SW480 (cell line): ENCODE data around the gene SVIL.

ENCODE experiments used
- DNase-seq: peaks from one replicate; pipeline ENCODE4 v3.0.0-alpha.2; 2016; ENCODE audit warnings: low spot score

The SVIL gene, protein sequence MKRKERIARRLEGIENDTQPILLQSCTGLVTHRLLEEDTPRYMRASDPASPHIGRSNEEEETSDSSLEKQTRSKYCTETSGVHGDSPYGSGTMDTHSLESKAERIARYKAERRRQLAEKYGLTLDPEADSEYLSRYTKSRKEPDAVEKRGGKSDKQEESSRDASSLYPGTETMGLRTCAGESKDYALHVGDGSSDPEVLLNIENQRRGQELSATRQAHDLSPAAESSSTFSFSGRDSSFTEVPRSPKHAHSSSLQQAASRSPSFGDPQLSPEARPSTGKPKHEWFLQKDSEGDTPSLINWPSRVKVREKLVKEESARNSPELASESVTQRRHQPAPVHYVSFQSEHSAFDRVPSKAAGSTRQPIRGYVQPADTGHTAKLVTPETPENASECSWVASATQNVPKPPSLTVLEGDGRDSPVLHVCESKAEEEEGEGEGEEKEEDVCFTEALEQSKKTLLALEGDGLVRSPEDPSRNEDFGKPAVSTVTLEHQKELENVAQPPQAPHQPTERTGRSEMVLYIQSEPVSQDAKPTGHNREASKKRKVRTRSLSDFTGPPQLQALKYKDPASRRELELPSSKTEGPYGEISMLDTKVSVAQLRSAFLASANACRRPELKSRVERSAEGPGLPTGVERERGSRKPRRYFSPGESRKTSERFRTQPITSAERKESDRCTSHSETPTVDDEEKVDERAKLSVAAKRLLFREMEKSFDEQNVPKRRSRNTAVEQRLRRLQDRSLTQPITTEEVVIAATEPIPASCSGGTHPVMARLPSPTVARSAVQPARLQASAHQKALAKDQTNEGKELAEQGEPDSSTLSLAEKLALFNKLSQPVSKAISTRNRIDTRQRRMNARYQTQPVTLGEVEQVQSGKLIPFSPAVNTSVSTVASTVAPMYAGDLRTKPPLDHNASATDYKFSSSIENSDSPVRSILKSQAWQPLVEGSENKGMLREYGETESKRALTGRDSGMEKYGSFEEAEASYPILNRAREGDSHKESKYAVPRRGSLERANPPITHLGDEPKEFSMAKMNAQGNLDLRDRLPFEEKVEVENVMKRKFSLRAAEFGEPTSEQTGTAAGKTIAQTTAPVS (N-terminal part only)

DNA sequence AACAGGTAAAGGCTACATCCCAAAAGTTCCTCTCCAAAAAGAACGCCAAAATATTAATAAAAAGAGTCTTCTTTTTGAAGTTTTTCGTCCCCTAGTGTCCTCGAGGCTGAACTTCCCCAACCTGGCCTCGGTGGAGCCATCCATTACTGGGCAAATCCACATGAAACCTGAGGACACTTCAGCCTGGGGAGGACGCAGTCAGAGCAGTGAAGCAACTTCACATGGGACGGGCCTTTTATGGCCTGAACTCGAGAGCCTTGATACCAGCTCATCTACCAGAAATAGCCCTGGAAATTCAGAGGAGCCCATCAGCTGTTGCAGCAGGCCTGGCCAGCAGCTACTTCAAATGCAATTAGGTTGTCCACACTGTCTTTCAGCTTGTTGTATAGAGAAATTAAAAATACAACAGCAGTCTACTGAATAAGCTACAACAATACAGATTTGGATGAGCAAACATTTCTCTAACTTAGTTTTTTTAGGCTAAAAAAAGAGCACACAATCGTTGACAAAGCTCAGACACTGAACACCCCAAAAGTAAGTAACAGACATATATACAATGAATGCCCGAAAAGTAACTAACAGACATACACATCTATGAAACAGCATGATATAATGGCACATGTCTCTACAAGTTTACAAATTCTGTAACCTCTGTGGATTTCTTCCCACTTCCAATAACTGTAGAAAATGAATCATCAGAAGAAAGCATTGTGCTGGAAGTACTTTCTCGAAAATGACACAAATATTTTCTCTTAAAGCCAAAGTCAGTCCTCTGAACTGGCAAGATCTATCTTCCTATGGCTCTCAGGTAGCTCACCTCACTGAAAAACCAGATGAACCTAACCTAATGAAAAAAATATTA lies at the start of gene SVIL:
SVIL (minus strand) TSS at position 208 of the 862 bp plus-strand sequence. CDS start 79,913 bp downstream, outside the sequence.
- DNase-seq, result no peak

DNA sequence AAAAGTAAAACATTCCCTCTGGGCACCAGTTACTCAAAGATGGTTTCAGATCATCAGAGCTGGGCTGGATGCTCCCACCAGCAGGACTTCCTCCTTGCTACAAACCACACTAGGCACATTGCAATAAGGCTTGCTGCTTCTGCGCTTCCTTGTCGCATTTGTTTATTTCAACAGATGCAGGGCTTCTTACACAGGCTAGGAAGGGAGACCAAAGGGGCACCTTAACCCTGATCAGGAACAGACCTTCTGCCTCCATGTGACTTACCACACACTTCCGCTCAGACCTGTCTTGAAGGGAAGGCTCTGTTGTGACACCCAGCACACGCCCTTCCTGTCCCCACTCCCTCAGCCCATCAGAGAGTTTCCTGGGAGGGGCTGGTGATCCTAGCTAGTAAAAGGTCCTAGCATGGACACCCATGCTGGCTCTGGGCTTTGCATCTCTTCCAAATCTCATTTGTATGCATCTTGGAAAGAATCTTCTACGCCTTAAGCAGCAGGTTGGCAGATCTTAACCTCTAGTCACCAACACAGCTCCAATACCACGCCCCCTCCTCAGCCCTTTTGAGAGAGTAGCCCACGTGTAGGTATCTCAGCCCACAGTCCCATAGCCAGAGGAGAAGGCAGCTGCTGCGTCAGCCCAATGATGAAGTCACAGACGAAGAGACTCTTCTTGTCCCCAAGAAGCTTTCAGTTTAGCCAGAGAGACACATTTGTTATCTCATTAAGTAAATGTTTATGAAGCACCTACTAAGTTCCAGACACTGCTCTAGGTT lies 47.1 kb upstream of the SVIL start:
- DNase-seq, result no peak

DNA sequence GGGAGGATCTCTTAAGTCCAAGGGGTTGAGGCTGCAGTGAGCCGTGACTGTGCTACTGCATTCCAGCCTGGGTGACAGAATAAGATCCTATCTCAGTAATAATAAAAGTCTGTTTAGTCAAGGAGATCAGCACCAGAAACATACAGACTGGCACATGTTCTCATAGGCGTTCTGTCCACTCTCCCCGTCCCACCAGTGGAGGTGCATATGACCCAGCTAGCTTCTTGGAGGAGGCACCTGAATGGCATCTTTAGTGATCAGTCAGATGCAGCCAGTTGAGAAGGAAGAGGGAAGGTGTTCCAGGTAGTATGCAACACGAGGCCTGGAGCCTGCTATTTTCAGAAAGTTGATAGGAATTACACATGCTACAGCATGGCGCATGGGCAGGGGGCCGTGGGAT lies 45.3 kb upstream of the SVIL start:
- DNase-seq, result no peak

DNA sequence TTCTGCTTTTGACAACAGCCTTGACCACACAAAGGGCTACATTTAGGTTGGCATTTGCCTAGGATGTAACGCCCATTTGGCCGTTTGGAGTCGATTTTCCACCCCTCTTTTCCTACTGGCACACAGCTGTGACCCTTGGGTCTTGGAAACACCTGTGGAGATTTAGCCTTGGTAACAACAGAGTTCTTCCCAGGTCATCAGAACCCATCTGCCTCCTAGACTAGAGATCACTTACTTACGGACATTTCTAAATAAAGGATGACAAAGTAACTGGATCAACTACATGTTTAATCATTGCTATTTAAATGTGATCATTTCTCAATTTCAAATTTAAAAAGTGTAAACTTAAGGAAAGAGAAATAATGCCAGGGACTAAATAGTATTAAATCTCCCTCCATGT lies 42.0 kb upstream of the SVIL start:
- no peak for DNase-seq

DNA sequence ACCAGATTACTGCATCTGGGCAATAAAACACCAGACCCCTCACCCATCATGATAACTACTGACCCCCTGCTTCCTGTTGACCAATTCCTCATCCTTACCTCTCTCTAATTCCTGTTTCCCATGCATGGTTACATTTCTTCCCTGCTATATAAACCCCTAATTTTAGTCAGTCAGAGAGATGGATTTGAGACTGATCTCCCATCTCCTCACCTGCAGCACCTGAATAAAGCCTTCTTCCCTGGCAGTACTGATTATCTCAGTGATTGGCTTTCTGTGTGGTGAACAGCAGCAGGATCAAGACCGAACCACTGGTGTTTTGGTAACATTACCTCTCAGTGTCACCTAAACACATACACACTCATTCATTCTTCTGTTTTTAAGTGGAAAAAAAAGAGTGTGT lies 41.2 kb upstream of the SVIL start:
- DNase-seq, result no peak

DNA sequence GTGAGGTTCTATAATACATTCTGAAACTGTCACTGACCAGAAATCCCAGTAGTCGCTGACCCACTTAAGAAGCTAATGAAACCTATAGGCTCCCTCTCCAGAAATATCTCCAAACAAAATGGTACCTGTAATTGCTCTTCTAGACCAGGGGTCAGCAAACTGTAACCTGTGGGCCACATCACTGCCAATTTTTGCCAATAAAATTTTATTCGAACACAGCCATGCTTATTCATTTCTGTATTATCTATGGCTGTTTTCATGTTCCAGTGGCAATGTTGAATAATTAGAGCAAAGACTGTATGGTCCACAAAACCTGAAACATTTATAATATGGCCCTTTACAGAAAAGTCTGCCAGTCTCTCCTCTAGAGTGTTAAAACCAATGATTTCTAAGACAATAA lies 37.2 kb upstream of the SVIL start:
- DNase-seq, result no peak

DNA sequence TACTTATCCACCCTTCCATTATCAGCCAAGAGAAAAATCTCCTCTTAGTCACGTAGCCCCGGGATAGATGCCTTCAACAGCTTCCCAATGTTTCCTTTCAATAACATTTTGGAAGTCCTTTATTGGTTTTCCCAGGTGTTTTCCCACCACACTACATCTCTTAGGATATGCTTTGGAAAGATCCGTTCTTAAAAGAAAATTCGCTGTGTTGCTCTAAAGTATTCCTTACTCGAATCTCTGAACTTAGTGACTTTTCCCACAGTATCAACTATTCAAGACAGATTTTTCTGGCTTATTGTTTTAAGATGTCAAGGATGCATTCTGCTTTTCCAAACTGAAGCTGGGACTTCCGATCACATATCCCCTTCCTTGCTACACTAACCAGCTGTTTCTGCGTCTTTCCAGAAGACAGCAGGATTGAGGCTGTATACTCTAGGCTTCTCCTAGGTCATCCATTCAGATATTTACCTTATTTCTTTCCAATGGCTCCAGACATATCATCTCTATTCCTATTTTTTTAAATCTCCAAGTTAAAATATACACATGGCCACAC lies 36.5 kb upstream of the SVIL start:
- DNase-seq, result no peak

DNA sequence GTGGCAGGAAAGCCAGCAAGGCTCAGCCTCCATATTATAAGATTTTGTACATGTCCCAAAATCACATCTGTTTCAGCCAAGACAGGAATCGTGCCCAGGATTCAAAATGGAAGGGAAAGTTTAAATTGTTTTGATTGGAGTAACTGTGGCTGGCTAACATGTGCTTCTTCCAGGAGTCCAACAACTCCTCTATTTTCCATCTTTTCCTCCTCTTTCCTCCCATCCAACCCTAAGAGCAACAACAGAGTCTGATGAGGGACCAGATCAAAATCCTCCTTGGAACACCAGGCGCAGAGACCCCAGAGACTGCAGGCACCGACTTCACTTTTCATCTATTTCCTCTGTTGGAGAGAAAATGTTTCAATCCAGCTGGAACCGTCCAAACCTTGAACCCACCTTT lies 36.0 kb upstream of the SVIL start:
- DNase-seq, result no peak

DNA sequence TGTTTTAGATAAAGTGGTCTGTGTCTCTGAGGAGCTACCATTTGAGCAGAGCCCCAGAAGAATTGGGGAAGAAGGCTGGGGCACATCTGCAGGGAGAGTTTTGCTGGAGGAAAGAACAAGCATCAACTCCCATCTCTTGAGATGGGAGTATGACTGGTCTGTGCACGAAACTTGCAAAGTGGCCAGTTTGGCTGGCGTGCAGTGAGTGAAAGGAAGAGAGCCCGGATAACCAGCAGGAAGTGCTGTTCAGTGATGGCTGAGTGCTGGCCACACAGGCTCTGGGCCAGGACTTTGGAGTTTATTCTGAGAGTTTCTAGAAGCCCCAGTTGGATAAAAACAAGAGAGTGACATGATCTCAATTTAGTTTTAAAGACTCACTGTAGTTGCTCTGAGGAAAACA lies 34.4 kb upstream of the SVIL start:
- DNase-seq, result no peak

DNA sequence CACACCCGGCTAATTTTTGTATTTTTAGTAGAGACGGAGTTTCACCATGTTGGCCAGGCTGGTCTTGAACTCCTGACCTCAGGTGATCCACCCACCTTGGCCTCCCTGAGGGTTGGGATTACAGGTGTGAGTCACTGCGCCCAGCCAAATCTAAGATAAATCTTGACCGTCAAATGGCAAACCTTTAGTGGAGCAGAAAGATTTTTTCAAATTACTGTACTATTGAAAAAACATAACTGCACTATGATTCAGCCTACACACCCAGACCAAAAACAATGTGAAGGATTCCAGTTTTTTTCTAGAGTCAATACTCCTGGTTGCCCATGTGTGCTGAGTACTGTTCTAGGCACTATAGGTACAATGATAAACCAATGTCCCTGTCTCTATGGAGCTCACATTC lies 33.9 kb upstream of the SVIL start:
- no peak for DNase-seq

DNA sequence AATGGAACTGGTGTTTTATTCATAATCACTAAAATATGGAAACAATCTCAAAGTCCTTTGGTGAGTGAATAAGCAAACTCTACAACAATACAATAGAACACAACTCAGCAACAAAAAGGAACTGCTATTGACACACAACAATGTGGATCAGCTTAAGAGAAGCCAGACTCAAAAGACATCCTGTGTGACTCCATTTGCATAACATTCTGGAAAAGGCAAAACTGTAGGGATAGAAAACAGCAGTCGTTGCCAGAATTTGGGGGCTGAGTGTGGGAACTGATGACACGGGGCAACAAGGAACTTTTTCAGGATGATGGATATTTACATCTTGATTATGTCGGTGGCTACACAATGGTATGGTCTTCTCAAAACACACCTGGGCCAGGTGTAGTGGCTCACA lies 32.4 kb upstream of the SVIL start:
- no peak for DNase-seq

DNA sequence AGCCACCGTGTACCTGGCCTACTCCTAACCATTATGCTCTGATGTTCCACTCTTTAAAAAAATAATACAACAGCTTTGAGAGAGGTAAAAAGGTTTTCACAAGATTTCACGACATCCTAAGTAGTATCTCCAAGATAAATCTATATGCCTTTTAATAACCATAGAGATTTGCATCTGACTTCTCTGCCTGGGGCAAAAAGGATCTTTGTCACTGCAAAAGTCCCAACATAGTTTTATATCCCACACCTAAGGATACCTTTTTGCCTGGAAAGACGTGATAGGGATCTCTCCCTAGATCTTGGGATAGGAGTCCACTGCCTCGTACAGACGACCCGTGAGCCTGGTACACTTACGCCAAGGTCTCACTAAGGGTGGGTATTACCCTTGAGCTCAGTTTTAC lies 31.4 kb upstream of the SVIL start:
- no peak for DNase-seq

DNA sequence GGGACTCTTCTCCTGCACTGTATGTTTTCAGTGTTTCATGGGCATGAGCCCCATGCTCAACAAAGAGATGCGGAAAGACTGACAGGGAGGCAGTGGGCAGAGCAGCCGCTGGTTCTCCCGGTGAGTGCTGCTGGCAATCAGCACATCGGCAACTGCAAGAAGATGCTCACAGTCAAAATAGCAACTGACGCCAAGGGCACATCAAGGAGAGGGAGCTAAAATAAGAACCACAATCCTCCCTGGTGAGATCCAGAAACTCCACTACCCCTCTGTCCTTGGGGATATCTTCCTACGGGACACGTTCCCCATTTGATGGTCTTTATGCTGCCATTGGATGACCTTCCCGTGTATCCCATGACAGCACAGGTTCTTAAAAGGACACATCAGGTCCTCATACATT lies 28.9 kb upstream of the SVIL start:
- DNase-seq, result no peak

DNA sequence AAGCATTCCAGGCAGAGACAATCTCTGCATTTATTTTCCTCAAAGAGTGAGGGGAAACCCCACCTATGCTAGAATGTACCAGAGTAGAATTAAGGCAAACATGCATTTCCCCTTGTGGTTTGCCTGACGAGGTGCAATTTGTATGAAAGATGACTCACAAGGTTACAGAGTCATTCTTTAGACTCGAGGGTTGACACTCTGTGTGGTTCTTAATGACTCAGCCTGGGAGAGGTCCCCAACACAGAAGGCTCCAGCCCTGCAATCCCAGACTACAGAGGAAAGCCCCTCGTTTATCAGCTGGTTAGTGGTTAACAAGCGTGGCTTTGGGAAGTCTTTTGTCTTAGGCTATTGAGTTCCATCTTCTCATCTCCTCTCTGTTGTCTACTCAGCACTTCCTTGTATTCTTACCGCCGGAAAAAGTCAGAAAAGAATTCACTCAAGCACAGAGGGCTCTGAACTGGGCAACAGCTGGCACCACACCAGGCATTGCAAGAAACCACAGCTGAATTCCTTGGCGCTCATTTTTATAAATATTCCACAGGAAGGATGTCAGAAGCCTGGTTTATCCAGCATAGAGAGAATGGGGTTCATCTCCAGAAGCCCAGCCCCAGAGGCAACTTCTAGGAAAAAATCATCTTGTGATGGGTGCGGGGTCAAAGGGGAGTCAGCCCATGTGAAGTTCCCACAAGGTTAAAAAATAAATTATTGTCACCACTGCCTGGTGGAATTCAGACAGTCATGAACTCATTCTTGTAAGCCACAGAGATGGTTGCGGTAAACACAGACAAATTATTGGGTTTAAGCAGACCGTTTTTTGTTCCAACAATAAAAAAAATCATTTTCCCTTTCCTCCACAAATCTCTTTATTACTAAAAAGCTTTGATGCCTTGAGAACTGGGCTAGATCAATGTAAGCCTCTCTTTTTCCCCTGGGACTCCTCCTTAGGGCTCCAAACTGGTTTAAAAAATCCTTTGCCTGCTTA lies 24.5 kb upstream of the SVIL start:
- peak; percentile 96 for DNase-seq

DNA sequence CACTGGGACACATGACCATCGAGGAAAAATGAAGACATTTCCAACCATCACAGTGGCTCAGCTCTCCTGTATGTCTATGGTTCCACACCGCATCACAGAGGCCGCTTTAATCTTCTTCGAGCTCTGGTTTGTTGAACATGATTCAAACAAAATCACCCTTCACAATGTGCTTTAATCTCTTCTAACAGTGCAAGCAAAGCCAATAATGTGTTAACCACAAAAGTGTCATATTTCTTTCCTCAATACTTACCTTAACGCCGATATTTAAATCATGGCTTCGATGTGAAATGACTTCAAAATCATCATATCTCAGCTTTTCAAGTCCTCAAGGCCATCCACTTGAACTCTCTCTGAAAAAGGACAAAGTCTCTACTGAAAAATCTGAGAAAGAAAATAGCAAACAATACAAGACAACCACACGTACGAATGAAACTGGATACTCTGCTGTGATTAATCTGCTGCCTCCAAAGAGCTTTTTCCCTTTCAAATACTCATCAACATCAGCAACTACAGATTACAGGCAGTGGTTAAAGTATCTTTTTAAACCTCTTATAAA lies 23.0 kb upstream of the SVIL start:
- peak; percentile 96 for DNase-seq

DNA sequence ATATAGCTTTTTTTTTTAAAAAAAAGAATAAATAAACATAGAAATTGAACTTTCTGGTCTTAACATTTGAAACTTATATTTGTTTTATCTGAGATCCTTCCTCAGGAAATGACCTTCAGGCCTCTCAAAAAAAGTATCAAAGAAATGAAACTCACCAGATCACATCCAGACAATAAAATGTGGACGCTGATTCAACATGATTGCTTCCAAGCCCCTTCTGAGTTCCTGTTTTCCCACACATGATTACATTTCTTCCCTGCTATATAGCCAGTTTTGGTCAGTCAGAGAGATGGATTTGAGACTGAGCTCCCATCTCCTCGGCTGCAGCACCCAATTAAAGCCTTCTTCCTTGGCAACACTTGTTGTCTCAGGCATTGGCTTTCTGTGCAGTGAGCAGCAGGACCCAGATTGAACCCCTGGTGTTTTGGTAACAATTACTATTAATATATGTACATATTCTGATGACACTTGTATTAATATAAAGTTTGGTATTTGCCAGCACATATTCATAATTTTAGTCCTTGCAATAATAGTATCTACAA lies 21.8 kb upstream of the SVIL start:
- DNase-seq, result no peak

DNA sequence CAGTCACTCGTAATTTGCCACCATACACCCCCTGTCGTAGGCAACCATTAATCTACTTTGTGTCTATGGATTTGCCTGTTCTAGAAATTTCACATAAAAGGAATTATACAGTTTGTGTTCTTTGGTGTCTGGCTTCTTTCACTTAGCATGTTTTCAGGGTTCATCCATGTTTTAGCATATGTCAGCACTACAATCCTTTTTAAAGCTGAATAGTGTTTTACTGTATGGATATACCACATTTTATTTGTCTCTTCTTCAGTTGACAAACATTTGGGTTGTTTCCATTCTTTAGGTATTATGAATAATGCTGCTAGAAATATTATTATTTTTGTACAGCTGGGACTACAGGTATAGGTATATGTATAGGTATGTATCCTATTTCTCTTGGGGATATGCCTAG lies 17.4 kb upstream of the SVIL start:
- DNase-seq, result no peak

DNA sequence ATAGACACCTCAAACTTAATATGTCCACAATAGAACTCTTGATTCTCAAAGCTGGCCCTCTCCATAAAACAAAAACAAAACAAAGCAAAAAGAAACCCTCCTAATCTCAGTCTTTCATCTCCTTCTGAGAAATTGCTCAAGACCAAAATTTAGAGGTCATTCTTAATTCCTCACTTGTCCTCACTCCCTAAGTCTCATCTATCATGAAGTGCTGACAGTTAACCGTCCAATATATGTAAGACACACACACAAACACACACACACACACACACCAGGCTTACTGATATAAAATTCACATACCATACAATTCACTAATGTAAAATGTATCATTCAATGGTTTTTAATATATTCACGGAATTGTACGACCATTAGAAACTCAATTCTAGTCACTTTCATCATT lies 17.0 kb upstream of the SVIL start:
- no peak for DNase-seq

DNA sequence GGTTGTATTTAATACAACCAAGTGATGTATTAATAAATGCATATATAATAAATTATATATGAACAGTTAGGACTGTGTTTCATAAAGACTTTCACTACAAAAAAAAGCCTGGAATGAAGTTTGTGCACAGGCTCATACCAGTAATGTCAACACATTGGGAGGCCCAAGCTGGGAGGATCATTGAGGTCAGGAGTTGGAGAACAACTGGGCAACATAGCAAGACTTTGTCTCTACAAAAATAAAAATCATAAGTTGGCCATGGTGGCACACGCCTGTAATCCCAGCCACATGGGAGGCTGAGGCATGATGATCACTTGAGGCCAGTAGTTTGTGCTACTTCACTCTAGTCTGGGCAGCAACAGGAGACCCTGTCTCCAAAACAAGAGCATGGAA lies 15.8 kb upstream of the SVIL start:
- no peak for DNase-seq
